GM12891 (cell line): ENCODE data around the gene SERPINA9.

Experiments used
- DNase-seq: peaks from one replicate; pipeline ENCODE4 v3.0.0; 2011; ENCODE audit warnings: low spot score; ENCODE audit not compliant: insufficient read length
- FAIRE-seq: peaks from 2 replicates; lab custom pipeline; 2011; peaks lifted over from hg19 to GRCh38; lab: Jason Lieb, UNC
- PAX5 ChIP-seq: IDR thresholded peaks from 2 replicates; pipeline ENCODE4 v1.6.1; 2011; ENCODE audit warnings: low read length, moderate library complexity, mild to moderate bottlenecking; ENCODE audit not compliant: insufficient read depth, severe bottlenecking
- POLR2A ChIP-seq: IDR thresholded peaks from 2 replicates; pipeline ENCODE4 v1.6.1; 2011; ENCODE audit warnings: low read depth, low read length, control low read depth
- POLR2AphosphoS5 ChIP-seq: IDR thresholded peaks from 2 replicates; pipeline ENCODE4 v1.6.1; 2011; ENCODE audit warnings: low read depth, low read length, control low read depth
- POU2F2 ChIP-seq: IDR thresholded peaks from 2 replicates; pipeline ENCODE4 v1.6.1; 2011; ENCODE audit warnings: low read depth, mild to moderate bottlenecking, control low read depth, low read length, moderate library complexity
- SPI1 ChIP-seq: IDR thresholded peaks from 2 replicates; pipeline ENCODE4 v1.6.1; 2011; ENCODE audit warnings: low read depth, low read length, control low read depth
- TAF1 ChIP-seq: IDR thresholded peaks from 2 replicates; pipeline ENCODE4 v1.6.1; 2011; ENCODE audit warnings: low read depth, low read length, control low read depth

SERPINA9 gene

GRCh38 chr14:94462763-94463572 is 13.0 kb downstream of the SERPINA9 start:
- FAIRE-seq, result no peak
- no peak for DNase-seq
- TF ChIP-seq SPI1, result no peak
- TF ChIP-seq PAX5, result no peak
- no peak for TF ChIP-seq POLR2A
- no peak for TF ChIP-seq TAF1
- TF ChIP-seq POLR2AphosphoS5, result no peak
- no peak for TF ChIP-seq POU2F2

- FAIRE-seq (no peak), DNase-seq (no peak)
- TF ChIP-seq POLR2AphosphoS5, result no peak
- no peak for TF ChIP-seq PAX5
- no peak for TF ChIP-seq POU2F2
- TF ChIP-seq POLR2A, result no peak
Measured at GRCh38 chr14:94462219-94462551, 13.8 kb downstream of the SERPINA9 start.

- DNase-seq (no peak), FAIRE-seq (no peak)
- TF ChIP-seq POU2F2, result no peak
- no peak for TF ChIP-seq SPI1
- no peak for TF ChIP-seq POLR2A
- TF ChIP-seq TAF1, result no peak
- no peak for TF ChIP-seq PAX5
- no peak for TF ChIP-seq POLR2AphosphoS5
Measured at GRCh38 chr14:94461526-94462218, 14.3 kb downstream of the SERPINA9 start.

GRCh38 chr14:94460631-94461416 is 15.2 kb downstream of the SERPINA9 start:
- TF ChIP-seq POLR2AphosphoS5, result no peak
- TF ChIP-seq TAF1, result no peak
- no peak for TF ChIP-seq POLR2A
- TF ChIP-seq SPI1, result no peak
- TF ChIP-seq POU2F2, result no peak
- no peak for FAIRE-seq
- DNase-seq, result no peak

GRCh38 chr14:94458558-94459205 is 17.3 kb downstream of the SERPINA9 start:
- DNase-seq (no peak), FAIRE-seq (no peak)
- no peak for TF ChIP-seq TAF1
- TF ChIP-seq POLR2AphosphoS5, result no peak
- TF ChIP-seq SPI1, result no peak
- TF ChIP-seq PAX5, result no peak
- TF ChIP-seq POU2F2, result no peak
- TF ChIP-seq POLR2A, result no peak

- FAIRE-seq (no peak), DNase-seq (no peak)
Measured at GRCh38 chr14:94458096-94458495, 17.9 kb downstream of the SERPINA9 start.

GRCh38 chr14:94455928-94456327 is 20.1 kb downstream of the SERPINA9 start:
- FAIRE-seq, result no peak
- DNase-seq, result no peak
- TF ChIP-seq POLR2A (no peak), TAF1 (no peak), PAX5 (no peak), POLR2AphosphoS5 (no peak), POU2F2 (no peak), SPI1 (no peak)

More at GRCh38 chr14:94458096-94458495, 17.9 kb downstream of the SERPINA9 start:
- no peak for TF ChIP-seq SPI1
- no peak for TF ChIP-seq PAX5
- TF ChIP-seq POLR2A, result no peak
- TF ChIP-seq POU2F2, result no peak
- no peak for TF ChIP-seq TAF1
- TF ChIP-seq POLR2AphosphoS5, result no peak

- no peak for DNase-seq
- FAIRE-seq, result no peak
- TF ChIP-seq POU2F2 (no peak), POLR2AphosphoS5 (no peak), POLR2A (no peak), SPI1 (no peak), PAX5 (no peak), TAF1 (no peak)
Measured at GRCh38 chr14:94451826-94452225, 24.2 kb downstream of the SERPINA9 start.
